Measurements from ENCODE around the gene MAP3K5. TPM values are rescaled to one million over a fixed set of nuclear protein-coding genes. Genes with fewer than 3 reads are reported as not detected.

Gene MAP3K5
- total RNA-seq, 1 experiment from 2014 or later: 2.1 TPM

DNA sequence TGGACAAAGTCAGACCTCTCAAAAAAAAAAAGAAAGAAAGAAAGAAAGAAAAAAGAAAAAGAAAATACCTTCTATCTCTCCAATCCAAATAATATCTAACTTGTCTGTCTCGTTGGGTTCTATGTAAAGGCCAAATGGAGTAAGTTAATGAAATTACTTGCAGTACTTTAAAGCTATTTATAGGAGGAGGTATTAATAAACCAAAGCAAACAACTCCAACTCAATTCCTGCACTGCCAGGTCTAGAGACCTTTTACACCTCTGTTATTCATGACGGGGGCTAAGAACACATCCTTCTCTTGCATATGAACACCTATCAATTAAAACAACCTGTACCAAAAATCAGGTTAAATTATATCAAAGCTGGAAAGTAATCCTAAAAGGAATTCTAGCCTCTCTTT lies 80.6 kb downstream of the MAP3K5 start:
- CTCF ChIA-PET: interaction anchor here (0.9 kb wide), 1 partner anchor 81 kb away, joined by 4 read pairs; the partner anchor contains the start of gene MAP3K5
- Histone ChIP-seq H3K9me3 (no peaks in the 10 kb centered on the region), H3K36me3 (ENCODE audit: control insufficient read depth, insufficient read depth, low read length) (no peaks in the 10 kb centered on the region), H3K4me3 (ENCODE audit: low read depth, low read length) (no peak overlapping the region), H3K4me1 (no peaks in the 10 kb centered on the region), H3K27me3 (replicated peaks; ENCODE audit: control insufficient read depth, insufficient read depth, low read length) (no peaks in the 10 kb centered on the region)
- Mint-ChIP-seq H3K4me3 (ENCODE audit: unreplicated experiment) (no peak overlapping the region), H3K4me1 (ENCODE audit: low read depth, unreplicated experiment) (peaks cover 7% of the 10 kb centered on the region), H3K27ac (ENCODE audit: unreplicated experiment) (no peak overlapping the region), H3K27me3 (ENCODE audit: insufficient read depth, unreplicated experiment) (no peaks in the 10 kb centered on the region), H3K36me3 (ENCODE audit: insufficient read depth, unreplicated experiment) (no peaks in the 10 kb centered on the region), H3K9me3 (ENCODE audit: unreplicated experiment) (no peaks in the 10 kb centered on the region)
- intact Hi-C loops (cut with micrococcal nuclease; ENCODE audit: unreplicated experiment): no loop called here
- POLR2A ChIA-PET: no interaction called here
- TF ChIP-seq, protein P1, sequence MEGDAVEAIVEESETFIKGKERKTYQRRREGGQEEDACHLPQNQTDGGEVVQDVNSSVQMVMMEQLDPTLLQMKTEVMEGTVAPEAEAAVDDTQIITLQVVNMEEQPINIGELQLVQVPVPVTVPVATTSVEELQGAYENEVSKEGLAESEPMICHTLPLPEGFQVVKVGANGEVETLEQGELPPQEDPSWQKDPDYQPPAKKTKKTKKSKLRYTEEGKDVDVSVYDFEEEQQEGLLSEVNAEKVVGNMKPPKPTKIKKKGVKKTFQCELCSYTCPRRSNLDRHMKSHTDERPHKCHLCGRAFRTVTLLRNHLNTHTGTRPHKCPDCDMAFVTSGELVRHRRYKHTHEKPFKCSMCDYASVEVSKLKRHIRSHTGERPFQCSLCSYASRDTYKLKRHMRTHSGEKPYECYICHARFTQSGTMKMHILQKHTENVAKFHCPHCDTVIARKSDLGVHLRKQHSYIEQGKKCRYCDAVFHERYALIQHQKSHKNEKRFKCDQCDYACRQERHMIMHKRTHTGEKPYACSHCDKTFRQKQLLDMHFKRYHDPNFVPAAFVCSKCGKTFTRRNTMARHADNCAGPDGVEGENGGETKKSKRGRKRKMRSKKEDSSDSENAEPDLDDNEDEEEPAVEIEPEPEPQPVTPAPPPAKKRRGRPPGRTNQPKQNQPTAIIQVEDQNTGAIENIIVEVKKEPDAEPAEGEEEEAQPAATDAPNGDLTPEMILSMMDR (IDR thresholded peaks at IDR 0.05; ENCODE audit: insufficient read depth in 1 of 2, low read depth in 1 of 2, low read length in 1 of 2, severe bottlenecking in 1 of 2, unreplicated experiment in 1 of 2): no peak
- DNase-seq: no peak
- BruUV-seq (replicated peaks): no TSS peak

DNA sequence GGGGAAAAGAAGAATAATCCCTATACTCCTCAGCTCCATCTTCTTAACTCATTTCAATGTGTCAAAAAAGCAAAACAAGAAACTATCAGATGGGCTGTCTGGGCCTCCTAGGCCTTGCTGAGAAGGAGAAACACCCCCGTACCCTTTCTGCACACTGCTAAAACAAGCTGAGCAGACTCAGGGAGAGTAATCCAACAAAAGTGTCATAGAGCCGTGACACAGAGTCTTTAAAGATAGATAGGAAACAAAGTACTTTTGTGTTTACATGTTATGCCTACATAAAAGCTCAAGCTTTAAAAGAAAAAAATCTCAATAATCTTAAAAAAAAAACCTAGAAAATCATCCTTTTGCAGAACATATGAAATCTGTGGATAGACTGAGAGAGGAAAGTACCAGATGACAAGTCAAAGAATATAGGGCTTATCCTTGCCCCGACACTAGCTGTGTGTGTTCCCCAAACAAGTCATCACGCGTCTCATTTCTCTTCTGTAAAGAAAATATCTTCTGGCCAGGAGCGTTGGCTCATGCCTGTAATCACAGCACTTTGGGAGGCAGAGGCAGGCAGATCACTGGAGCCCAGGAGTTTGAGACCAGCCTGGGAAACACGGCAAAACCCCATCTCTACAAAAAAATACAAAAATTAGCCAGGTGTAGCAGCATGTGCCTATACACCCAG lies 81.3 kb downstream of the MAP3K5 start:
- TF ChIP-seq, protein P1 (IDR thresholded peaks at IDR 0.05; ENCODE audit: insufficient read depth in 1 of 2, low read depth in 1 of 2, low read length in 1 of 2, severe bottlenecking in 1 of 2, unreplicated experiment in 1 of 2): no peak
- ChIA-PET POLR2A (no interaction called here), CTCF (interaction anchor here (0.6 kb wide), 1 partner anchor 78 kb away, joined by 3 read pairs; no protein-coding TSS in a partner anchor)
- Histone ChIP-seq H3K4me3 (ENCODE audit: low read depth, low read length) (no peak overlapping the region), H3K36me3 (ENCODE audit: control insufficient read depth, insufficient read depth, low read length) (no peaks in the 10 kb centered on the region), H3K9me3 (no peaks in the 10 kb centered on the region), H3K4me1 (no peaks in the 10 kb centered on the region), H3K27me3 (replicated peaks; ENCODE audit: control insufficient read depth, insufficient read depth, low read length) (no peaks in the 10 kb centered on the region)
- Mint-ChIP-seq H3K36me3 (ENCODE audit: insufficient read depth, unreplicated experiment) (no peaks in the 10 kb centered on the region), H3K27ac (ENCODE audit: unreplicated experiment) (no peak overlapping the region), H3K9me3 (ENCODE audit: unreplicated experiment) (no peaks in the 10 kb centered on the region), H3K4me3 (ENCODE audit: unreplicated experiment) (no peak overlapping the region), H3K27me3 (ENCODE audit: insufficient read depth, unreplicated experiment) (no peaks in the 10 kb centered on the region), H3K4me1 (ENCODE audit: low read depth, unreplicated experiment) (peaks cover 1% of the 10 kb centered on the region)
- DNase-seq: no peak
- BruUV-seq (replicated peaks): no TSS peak
- intact Hi-C loops (cut with micrococcal nuclease; ENCODE audit: unreplicated experiment): no loop called here

DNA sequence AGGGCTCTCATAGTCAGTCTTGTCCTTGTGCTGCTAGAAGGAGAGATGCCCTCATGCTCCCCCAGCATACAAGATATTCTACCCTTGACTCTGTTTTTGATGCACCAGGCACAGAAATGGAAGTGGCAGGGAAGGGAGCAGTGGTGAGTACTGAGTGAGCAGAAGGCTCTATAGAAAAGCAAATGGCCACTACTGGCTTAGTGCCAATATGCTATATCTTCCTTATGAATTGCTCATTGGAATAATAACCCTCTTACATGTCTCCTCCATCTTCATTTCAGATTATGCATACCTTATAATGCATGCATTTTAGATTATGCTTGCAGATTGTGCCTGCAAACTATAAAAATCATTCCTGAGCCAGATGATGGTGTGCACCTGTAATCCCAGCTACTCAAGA lies 82.8 kb downstream of the MAP3K5 start:
- ChIA-PET POLR2A (no interaction called here), CTCF (no interaction called here)
- no peaks in the 10 kb centered on the region for H3K27me3 Mint-ChIP-seq (ENCODE audit: insufficient read depth, unreplicated experiment)
- no peak for DNase-seq
- H3K27ac Mint-ChIP-seq (ENCODE audit: unreplicated experiment): no peak overlapping the region
- H3K9me3 ChIP-seq: no peaks in the 10 kb centered on the region
- H3K4me3 ChIP-seq (ENCODE audit: low read depth, low read length): no peak overlapping the region
- H3K36me3 ChIP-seq (ENCODE audit: control insufficient read depth, insufficient read depth, low read length): no peaks in the 10 kb centered on the region
- TF ChIP-seq, protein P1 (IDR thresholded peaks at IDR 0.05; ENCODE audit: insufficient read depth in 1 of 2, low read depth in 1 of 2, low read length in 1 of 2, severe bottlenecking in 1 of 2, unreplicated experiment in 1 of 2): no peak
- BruUV-seq (replicated peaks): no TSS peak
- intact Hi-C loops (cut with micrococcal nuclease; ENCODE audit: unreplicated experiment): no loop called here
- no peaks in the 10 kb centered on the region for H3K4me1 Mint-ChIP-seq (ENCODE audit: low read depth, unreplicated experiment)
- H3K4me3 Mint-ChIP-seq (ENCODE audit: unreplicated experiment): no peak overlapping the region
- no peaks in the 10 kb centered on the region for H3K36me3 Mint-ChIP-seq (ENCODE audit: insufficient read depth, unreplicated experiment)
- no peaks in the 10 kb centered on the region for H3K4me1 ChIP-seq
- H3K27me3 ChIP-seq (replicated peaks; ENCODE audit: control insufficient read depth, insufficient read depth, low read length): no peaks in the 10 kb centered on the region
- H3K9me3 Mint-ChIP-seq (ENCODE audit: unreplicated experiment): no peaks in the 10 kb centered on the region
